ENCODE results near the gene TESK2. TPM values are rescaled to one million over a fixed set of nuclear protein-coding genes. Genes with fewer than 3 reads are reported as not detected.

Gene TESK2
- polyA plus RNA-seq, 3 donors: 3.9 to 13.1 (median 4.1) TPM

- no peaks in the 10 kb centered on the region for H3K9me3 Mint-ChIP-seq
- H4K20me1 ChIP-seq (ENCODE audit: insufficient read depth, low read length): no peaks in the 10 kb centered on the region
- peak overlapping the region in 5 of 7 donors; percentile 8 to 98 (median 96) for H3K27ac Mint-ChIP-seq
- no peaks in the 10 kb centered on the region for H3K36me3 ChIP-seq (replicated peaks in 1 of 2; ENCODE audit: control insufficient read depth in 1 of 2, insufficient read depth in 2 of 2, low read length in 2 of 2)
- no peaks in the 10 kb centered on the region for H3K9me3 ChIP-seq (replicated peaks in 1 of 2; ENCODE audit: control insufficient read depth in 1 of 2, insufficient read depth in 1 of 2, low read length in 2 of 2)
- no peaks in the 10 kb centered on the region for H3K36me3 Mint-ChIP-seq
- DNase-seq: no peak
- H3K4me3 ChIP-seq (replicated peaks in 1 of 3; ENCODE audit: low read depth in 2 of 3, low read length in 3 of 3): peak overlapping the region; percentile 61 to 88 (median 84)
- H3K79me2 ChIP-seq (ENCODE audit: insufficient read depth, low read length): no peaks in the 10 kb centered on the region
- peak overlapping the region; percentile 86 for H2AFZ ChIP-seq (ENCODE audit: insufficient read depth, low read depth, low read length, poor library complexity, severe bottlenecking)
- peak overlapping the region in 1 of 2 donors; percentile 89 for H3K4me3 Mint-ChIP-seq
- TF ChIP-seq, protein P1, sequence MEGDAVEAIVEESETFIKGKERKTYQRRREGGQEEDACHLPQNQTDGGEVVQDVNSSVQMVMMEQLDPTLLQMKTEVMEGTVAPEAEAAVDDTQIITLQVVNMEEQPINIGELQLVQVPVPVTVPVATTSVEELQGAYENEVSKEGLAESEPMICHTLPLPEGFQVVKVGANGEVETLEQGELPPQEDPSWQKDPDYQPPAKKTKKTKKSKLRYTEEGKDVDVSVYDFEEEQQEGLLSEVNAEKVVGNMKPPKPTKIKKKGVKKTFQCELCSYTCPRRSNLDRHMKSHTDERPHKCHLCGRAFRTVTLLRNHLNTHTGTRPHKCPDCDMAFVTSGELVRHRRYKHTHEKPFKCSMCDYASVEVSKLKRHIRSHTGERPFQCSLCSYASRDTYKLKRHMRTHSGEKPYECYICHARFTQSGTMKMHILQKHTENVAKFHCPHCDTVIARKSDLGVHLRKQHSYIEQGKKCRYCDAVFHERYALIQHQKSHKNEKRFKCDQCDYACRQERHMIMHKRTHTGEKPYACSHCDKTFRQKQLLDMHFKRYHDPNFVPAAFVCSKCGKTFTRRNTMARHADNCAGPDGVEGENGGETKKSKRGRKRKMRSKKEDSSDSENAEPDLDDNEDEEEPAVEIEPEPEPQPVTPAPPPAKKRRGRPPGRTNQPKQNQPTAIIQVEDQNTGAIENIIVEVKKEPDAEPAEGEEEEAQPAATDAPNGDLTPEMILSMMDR (IDR thresholded peaks at IDR 0.05): no peak
- no peaks in the 10 kb centered on the region for H3K27me3 ChIP-seq (ENCODE audit: control insufficient read depth in 2 of 2, insufficient read depth in 2 of 2, low read length in 2 of 2)
- peaks cover 0 to 6% (median 5%) of the 10 kb centered on the region in 3 donors for H3K27me3 Mint-ChIP-seq (ENCODE audit: low read depth in 3 of 3)
- H3K4me2 ChIP-seq (replicated peaks; ENCODE audit: extremely low read depth, low read length, poor library complexity, severe bottlenecking): peak overlapping the region; percentile 75
- H3K4me1 Mint-ChIP-seq: peaks cover 10% of the 10 kb centered on the region
- H3K4me1 ChIP-seq (ENCODE audit: control insufficient read depth in 1 of 2, insufficient read depth in 2 of 2, low read length in 2 of 2): peaks cover 15 to 18% of the 10 kb centered on the region in 2 donors
- WGBS (ENCODE audit: insufficient coverage): 90% methylated on average over 12 of the region's 16 CpGs
- intact Hi-C loops (cut with micrococcal nuclease): loop anchor here (5.0 to 10.0 kb wide), 4 partner anchors 280 to 570 kb away; partner anchors contain the start of genes NASP (in 1 of the 2), RNU5D-1 (in 1 of the 2) and RPS8 (in 1 of the 2)
- peak overlapping the region; percentile 77 for H3K9ac ChIP-seq (ENCODE audit: insufficient read depth, low read length, poor library complexity, severe bottlenecking)
- H3K27ac ChIP-seq (ENCODE audit: low read depth in 1 of 2, low read length in 2 of 2): peak overlapping the region; percentile 86 to 88
These were observed 188.3 kb downstream of the TESK2 start for GRCh38 chr1:45302505-45303150.

DNA sequence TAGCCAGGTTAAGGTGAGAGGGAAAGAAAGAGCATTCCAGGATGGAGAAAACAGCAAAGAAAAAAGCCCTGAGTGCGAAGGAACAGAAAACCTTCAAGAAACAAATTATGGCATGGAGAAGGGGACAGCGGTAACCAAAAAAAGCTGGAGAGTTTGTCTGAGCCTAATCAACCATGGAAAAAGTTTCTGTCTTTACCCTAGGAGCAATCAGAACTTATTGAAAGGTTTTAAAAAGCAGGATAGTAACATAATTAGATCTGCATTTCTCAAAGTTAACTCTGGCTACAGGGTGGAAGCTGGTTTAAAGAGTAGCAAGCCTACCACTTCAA lies 190.3 kb downstream of the TESK2 start:
- Histone ChIP-seq H3K9ac (ENCODE audit: insufficient read depth, low read length, poor library complexity, severe bottlenecking) (no peak overlapping the region), H3K79me2 (ENCODE audit: insufficient read depth, low read length) (no peaks in the 10 kb centered on the region), H3K9me3 (replicated peaks in 1 of 2; ENCODE audit: control insufficient read depth in 1 of 2, insufficient read depth in 1 of 2, low read length in 2 of 2) (no peaks in the 10 kb centered on the region), H3K27me3 (ENCODE audit: control insufficient read depth in 2 of 2, insufficient read depth in 2 of 2, low read length in 2 of 2) (no peaks in the 10 kb centered on the region), H3K4me2 (replicated peaks; ENCODE audit: extremely low read depth, low read length, poor library complexity, severe bottlenecking) (no peak overlapping the region), H3K4me3 (replicated peaks in 1 of 3; ENCODE audit: low read depth in 2 of 3, low read length in 3 of 3) (no peak overlapping the region), H3K27ac (ENCODE audit: low read depth in 1 of 2, low read length in 2 of 2) (no peak overlapping the region), H4K20me1 (ENCODE audit: insufficient read depth, low read length) (no peaks in the 10 kb centered on the region), H2AFZ (ENCODE audit: insufficient read depth, low read depth, low read length, poor library complexity, severe bottlenecking) (no peak overlapping the region), H3K36me3 (replicated peaks in 1 of 2; ENCODE audit: control insufficient read depth in 1 of 2, insufficient read depth in 2 of 2, low read length in 2 of 2) (no peaks in the 10 kb centered on the region), H3K4me1 (ENCODE audit: control insufficient read depth in 1 of 2, insufficient read depth in 2 of 2, low read length in 2 of 2) (peaks cover 15 to 18% of the 10 kb centered on the region in 2 donors)
- Mint-ChIP-seq H3K36me3 (no peaks in the 10 kb centered on the region), H3K4me3 (no peak overlapping the region), H3K27ac (peak overlapping the region in 1 of 7 donors; percentile 41), H3K9me3 (no peaks in the 10 kb centered on the region), H3K27me3 (ENCODE audit: low read depth in 3 of 3) (peaks cover 0 to 6% (median 5%) of the 10 kb centered on the region in 3 donors), H3K4me1 (peaks cover 10% of the 10 kb centered on the region)
- DNase-seq: no peak
- TF ChIP-seq, protein P1 (IDR thresholded peaks at IDR 0.05): no peak
- intact Hi-C loops (cut with micrococcal nuclease): loop anchor here (2.0 to 10.0 kb wide), 5 partner anchors 282 to 568 kb away; partner anchors contain the start of genes NASP (in 1 of the 2), RNU5D-1 (in 1 of the 2) and RPS8 (in 1 of the 2)
- 100% methylated on average over 1 of the region's 2 CpGs for WGBS (ENCODE audit: insufficient coverage)

Data from CD14-positive monocyte (primary cell).